CD4-positive, alpha-beta T cell treated with Interleukin-4 for 4 hours (primary cell): ENCODE results near the gene RALGPS1.

Experiments used
- DNase-seq: peaks from one replicate; pipeline ENCODE4 v3.0.0-alpha.2; 2020

Gene RALGPS1

GRCh38 chr9:127180457-127181314, 266.1 kb downstream of the RALGPS1 start:
- no peak for DNase-seq

GRCh38 chr9:127181315-127181580, 266.7 kb downstream of the RALGPS1 start:
- no peak for DNase-seq

- DNase-seq = no peak
These were observed 267.1 kb downstream of the RALGPS1 start for GRCh38 chr9:127181595-127182190.

GRCh38 chr9:127182901-127183746, 268.5 kb downstream of the RALGPS1 start:
- DNase-seq = no peak

GRCh38 chr9:127183814-127184582, 269.4 kb downstream of the RALGPS1 start:
- no peak for DNase-seq

- DNase-seq = no peak
These were observed 270.1 kb downstream of the RALGPS1 start for GRCh38 chr9:127184641-127185040.

GRCh38 chr9:127185181-127185580, 270.6 kb downstream of the RALGPS1 start:
- no peak for DNase-seq

- DNase-seq = no peak
These were observed 271.6 kb downstream of the RALGPS1 start for GRCh38 chr9:127185931-127186781.

- DNase-seq = no peak
These were observed 272.2 kb downstream of the RALGPS1 start for GRCh38 chr9:127186806-127187205.

GRCh38 chr9:127187231-127187956, 272.8 kb downstream of the RALGPS1 start:
- no peak for DNase-seq

- DNase-seq = no peak
These were observed 273.8 kb downstream of the RALGPS1 start for GRCh38 chr9:127188396-127188795.

- no peak for DNase-seq
These were observed 275.0 kb downstream of the RALGPS1 start for GRCh38 chr9:127189628-127190027.

GRCh38 chr9:127192744-127193143, 278.2 kb downstream of the RALGPS1 start:
- no peak for DNase-seq

- DNase-seq = no peak
These were observed 278.9 kb downstream of the RALGPS1 start for GRCh38 chr9:127193483-127193882.

GRCh38 chr9:127194881-127195713, 280.5 kb downstream of the RALGPS1 start:
- no peak for DNase-seq

GRCh38 chr9:127195976-127196825, 281.6 kb downstream of the RALGPS1 start:
- no peak for DNase-seq

- DNase-seq = no peak
These were observed 282.2 kb downstream of the RALGPS1 start for GRCh38 chr9:127196826-127197145.

GRCh38 chr9:127197186-127197860, 282.7 kb downstream of the RALGPS1 start:
- DNase-seq = no peak

- DNase-seq = no peak
These were observed 283.4 kb downstream of the RALGPS1 start for GRCh38 chr9:127197861-127198430.
